ENCODE measurements around the gene LMF1. TPM values are rescaled to one million over a fixed set of nuclear protein-coding genes. Genes with fewer than 3 reads are reported as not detected.

Gene LMF1
- total and polyA plus RNA-seq, 9 of the 15 experiments (the other 6 are each of a cell fraction or from before 2014, with no cell fraction given) = 0.11 to 1.6 (median 0.55) TPM; not detected in 1

- no peak; the same call in 1 of the 2 replicates for TF ChIP-seq L3MBTL2 (IDR thresholded peaks at IDR 0.05)
- 0 out of 2 replicates have a peak, but pooled peaks have one; percentile 27 for TF ChIP-seq KDM2B (CRISPR knock-in tag; IDR thresholded peaks at IDR 0.05)
- TF ChIP-seq TAF7 (tag; IDR thresholded peaks at IDR 0.05) = no peak
- TF ChIP-seq KAT7 (CRISPR knock-in tag; IDR thresholded peaks at IDR 0.05; ENCODE audit: borderline replicate concordance) = 0 out of 2 replicates have a peak, but pooled peaks have one; percentile 59
- TF ChIP-seq, protein P1, sequence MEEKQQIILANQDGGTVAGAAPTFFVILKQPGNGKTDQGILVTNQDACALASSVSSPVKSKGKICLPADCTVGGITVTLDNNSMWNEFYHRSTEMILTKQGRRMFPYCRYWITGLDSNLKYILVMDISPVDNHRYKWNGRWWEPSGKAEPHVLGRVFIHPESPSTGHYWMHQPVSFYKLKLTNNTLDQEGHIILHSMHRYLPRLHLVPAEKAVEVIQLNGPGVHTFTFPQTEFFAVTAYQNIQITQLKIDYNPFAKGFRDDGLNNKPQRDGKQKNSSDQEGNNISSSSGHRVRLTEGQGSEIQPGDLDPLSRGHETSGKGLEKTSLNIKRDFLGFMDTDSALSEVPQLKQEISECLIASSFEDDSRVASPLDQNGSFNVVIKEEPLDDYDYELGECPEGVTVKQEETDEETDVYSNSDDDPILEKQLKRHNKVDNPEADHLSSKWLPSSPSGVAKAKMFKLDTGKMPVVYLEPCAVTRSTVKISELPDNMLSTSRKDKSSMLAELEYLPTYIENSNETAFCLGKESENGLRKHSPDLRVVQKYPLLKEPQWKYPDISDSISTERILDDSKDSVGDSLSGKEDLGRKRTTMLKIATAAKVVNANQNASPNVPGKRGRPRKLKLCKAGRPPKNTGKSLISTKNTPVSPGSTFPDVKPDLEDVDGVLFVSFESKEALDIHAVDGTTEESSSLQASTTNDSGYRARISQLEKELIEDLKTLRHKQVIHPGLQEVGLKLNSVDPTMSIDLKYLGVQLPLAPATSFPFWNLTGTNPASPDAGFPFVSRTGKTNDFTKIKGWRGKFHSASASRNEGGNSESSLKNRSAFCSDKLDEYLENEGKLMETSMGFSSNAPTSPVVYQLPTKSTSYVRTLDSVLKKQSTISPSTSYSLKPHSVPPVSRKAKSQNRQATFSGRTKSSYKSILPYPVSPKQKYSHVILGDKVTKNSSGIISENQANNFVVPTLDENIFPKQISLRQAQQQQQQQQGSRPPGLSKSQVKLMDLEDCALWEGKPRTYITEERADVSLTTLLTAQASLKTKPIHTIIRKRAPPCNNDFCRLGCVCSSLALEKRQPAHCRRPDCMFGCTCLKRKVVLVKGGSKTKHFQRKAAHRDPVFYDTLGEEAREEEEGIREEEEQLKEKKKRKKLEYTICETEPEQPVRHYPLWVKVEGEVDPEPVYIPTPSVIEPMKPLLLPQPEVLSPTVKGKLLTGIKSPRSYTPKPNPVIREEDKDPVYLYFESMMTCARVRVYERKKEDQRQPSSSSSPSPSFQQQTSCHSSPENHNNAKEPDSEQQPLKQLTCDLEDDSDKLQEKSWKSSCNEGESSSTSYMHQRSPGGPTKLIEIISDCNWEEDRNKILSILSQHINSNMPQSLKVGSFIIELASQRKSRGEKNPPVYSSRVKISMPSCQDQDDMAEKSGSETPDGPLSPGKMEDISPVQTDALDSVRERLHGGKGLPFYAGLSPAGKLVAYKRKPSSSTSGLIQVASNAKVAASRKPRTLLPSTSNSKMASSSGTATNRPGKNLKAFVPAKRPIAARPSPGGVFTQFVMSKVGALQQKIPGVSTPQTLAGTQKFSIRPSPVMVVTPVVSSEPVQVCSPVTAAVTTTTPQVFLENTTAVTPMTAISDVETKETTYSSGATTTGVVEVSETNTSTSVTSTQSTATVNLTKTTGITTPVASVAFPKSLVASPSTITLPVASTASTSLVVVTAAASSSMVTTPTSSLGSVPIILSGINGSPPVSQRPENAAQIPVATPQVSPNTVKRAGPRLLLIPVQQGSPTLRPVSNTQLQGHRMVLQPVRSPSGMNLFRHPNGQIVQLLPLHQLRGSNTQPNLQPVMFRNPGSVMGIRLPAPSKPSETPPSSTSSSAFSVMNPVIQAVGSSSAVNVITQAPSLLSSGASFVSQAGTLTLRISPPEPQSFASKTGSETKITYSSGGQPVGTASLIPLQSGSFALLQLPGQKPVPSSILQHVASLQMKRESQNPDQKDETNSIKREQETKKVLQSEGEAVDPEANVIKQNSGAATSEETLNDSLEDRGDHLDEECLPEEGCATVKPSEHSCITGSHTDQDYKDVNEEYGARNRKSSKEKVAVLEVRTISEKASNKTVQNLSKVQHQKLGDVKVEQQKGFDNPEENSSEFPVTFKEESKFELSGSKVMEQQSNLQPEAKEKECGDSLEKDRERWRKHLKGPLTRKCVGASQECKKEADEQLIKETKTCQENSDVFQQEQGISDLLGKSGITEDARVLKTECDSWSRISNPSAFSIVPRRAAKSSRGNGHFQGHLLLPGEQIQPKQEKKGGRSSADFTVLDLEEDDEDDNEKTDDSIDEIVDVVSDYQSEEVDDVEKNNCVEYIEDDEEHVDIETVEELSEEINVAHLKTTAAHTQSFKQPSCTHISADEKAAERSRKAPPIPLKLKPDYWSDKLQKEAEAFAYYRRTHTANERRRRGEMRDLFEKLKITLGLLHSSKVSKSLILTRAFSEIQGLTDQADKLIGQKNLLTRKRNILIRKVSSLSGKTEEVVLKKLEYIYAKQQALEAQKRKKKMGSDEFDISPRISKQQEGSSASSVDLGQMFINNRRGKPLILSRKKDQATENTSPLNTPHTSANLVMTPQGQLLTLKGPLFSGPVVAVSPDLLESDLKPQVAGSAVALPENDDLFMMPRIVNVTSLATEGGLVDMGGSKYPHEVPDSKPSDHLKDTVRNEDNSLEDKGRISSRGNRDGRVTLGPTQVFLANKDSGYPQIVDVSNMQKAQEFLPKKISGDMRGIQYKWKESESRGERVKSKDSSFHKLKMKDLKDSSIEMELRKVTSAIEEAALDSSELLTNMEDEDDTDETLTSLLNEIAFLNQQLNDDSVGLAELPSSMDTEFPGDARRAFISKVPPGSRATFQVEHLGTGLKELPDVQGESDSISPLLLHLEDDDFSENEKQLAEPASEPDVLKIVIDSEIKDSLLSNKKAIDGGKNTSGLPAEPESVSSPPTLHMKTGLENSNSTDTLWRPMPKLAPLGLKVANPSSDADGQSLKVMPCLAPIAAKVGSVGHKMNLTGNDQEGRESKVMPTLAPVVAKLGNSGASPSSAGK (IDR thresholded peaks at IDR 0.05) = 0 out of 2 replicates have a peak, but pooled peaks have one; percentile 37
- TF ChIP-seq, protein P2, sequence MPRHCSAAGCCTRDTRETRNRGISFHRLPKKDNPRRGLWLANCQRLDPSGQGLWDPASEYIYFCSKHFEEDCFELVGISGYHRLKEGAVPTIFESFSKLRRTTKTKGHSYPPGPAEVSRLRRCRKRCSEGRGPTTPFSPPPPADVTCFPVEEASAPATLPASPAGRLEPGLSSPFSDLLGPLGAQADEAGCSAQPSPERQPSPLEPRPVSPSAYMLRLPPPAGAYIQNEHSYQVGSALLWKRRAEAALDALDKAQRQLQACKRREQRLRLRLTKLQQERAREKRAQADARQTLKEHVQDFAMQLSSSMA (CRISPR knock-in tag; IDR thresholded peaks at IDR 0.05) = no peak
- TF ChIP-seq CBX1 (IDR thresholded peaks at IDR 0.05; ENCODE audit: low read depth) = 0 out of 2 replicates have a peak, but pooled peaks have one; percentile 35
- TF ChIP-seq FOS (IDR thresholded peaks at IDR 0.05; ENCODE audit: extremely low read depth, insufficient read length) = no peak
- TF ChIP-seq POLR2G (IDR thresholded peaks at IDR 0.05; ENCODE audit: low read depth, low read length) = no peak
- no peak for TF ChIP-seq ZNF589 (CRISPR knock-in tag; IDR thresholded peaks at IDR 0.05; ENCODE audit: low read depth)
- TF ChIP-seq, protein P3, sequence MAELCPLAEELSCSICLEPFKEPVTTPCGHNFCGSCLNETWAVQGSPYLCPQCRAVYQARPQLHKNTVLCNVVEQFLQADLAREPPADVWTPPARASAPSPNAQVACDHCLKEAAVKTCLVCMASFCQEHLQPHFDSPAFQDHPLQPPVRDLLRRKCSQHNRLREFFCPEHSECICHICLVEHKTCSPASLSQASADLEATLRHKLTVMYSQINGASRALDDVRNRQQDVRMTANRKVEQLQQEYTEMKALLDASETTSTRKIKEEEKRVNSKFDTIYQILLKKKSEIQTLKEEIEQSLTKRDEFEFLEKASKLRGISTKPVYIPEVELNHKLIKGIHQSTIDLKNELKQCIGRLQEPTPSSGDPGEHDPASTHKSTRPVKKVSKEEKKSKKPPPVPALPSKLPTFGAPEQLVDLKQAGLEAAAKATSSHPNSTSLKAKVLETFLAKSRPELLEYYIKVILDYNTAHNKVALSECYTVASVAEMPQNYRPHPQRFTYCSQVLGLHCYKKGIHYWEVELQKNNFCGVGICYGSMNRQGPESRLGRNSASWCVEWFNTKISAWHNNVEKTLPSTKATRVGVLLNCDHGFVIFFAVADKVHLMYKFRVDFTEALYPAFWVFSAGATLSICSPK (IDR thresholded peaks at IDR 0.05; ENCODE audit: borderline replicate concordance) = no peak
- no peak for TF ChIP-seq SMC3 (conservative IDR thresholded peaks at IDR 0.05; ENCODE audit: insufficient read depth, low read depth, low read length)
- no peak for TF ChIP-seq ZNF77 (CRISPR knock-in tag; IDR thresholded peaks at IDR 0.05)
- no peak for TF ChIP-seq ATF1 (CRISPR knock-in tag; IDR thresholded peaks at IDR 0.05)
- peak; percentile 16; the same call in 1 of the 2 replicates for TF ChIP-seq ATF1 (tag; IDR thresholded peaks at IDR 0.05)
Observed at GRCh38 chr16:970386-970765, 408 bp downstream of the LMF1 start (continued).

Measured in K562 (cell line).